IMR-90 (cell line): ENCODE data around the gene ABCA2.

ENCODE experiments used
- CEBPB ChIP-seq: IDR thresholded peaks from 2 replicates; pipeline ENCODE4 v1.6.1; 2012; ENCODE audit warnings: low read depth, low read length, improper control_type of control experiment
- CHD1 ChIP-seq: IDR thresholded peaks from 2 replicates; pipeline ENCODE4 v1.6.1; 2012; ENCODE audit warnings: low read depth, low read length, improper control_type of control experiment
- CTCF ChIP-seq: conservative IDR thresholded peaks from 2 replicates; pipeline ENCODE4 v1.5.1; 2012; ENCODE audit warnings: mild to moderate bottlenecking, low read depth, low read length, improper control_type of control experiment
- MAZ ChIP-seq: IDR thresholded peaks from 2 replicates; pipeline ENCODE4 v1.6.1; 2012; ENCODE audit warnings: low read depth, mild to moderate bottlenecking, low read length, improper control_type of control experiment, moderate library complexity, borderline replicate concordance
- MXI1 ChIP-seq: IDR thresholded peaks from 2 replicates; pipeline ENCODE4 v1.6.1; 2012; ENCODE audit warnings: low read depth, mild to moderate bottlenecking, low read length, moderate library complexity, borderline replicate concordance
- POLR2A ChIP-seq: IDR thresholded peaks from 2 replicates; pipeline ENCODE4 v1.6.1; 2012; ENCODE audit warnings: mild to moderate bottlenecking, low read depth, low read length
- SMC3 ChIP-seq: fragments of 150-350 bp; IDR thresholded peaks from 2 replicates; pipeline ENCODE4 v1.6.1; 2016; ENCODE audit warnings: low read depth, mild to moderate bottlenecking, antibody characterized with exemption, low read length, moderate library complexity
- USF2 ChIP-seq: fragments of 150-350 bp; IDR thresholded peaks from 2 replicates; pipeline ENCODE4 v1.6.1; 2017; ENCODE audit warnings: mild to moderate bottlenecking, antibody characterized with exemption, low read length, low read depth

GRCh38 chr9:137070201-137070905 lies 42.3 kb upstream of the ABCA2 start, which contains the start of gene SAPCD2:
- TF ChIP-seq CHD1 = no peak
- TF ChIP-seq CTCF = no peak
- no peak for TF ChIP-seq CEBPB
- TF ChIP-seq POLR2A = no peak
- TF ChIP-seq MAZ = no peak
- no peak for TF ChIP-seq USF2
- TF ChIP-seq MXI1 = no peak
- no peak for TF ChIP-seq SMC3
